Vagina (tissue), 2 donors: ENCODE results near the gene ADCY3. TPM values are rescaled to one million over a fixed set of nuclear protein-coding genes. Genes with fewer than 3 reads are reported as not detected.
A peak's percentile ranks its signal among the peaks of the same experiment; 100 is the strongest.

Experiments
- DNase-seq, 2 donors: peaks; one replicate each; pipeline ENCODE4 v3.0.0-alpha.2; 2017; ENCODE audit errors: extremely low spot score in 2 of 2
- H3K27ac ChIP-seq: fragments of 200-600 bp; sonication (generic); one replicate; pipeline ENCODE4 v1.5.1; 2019
- H3K27me3 ChIP-seq: fragments of 200-600 bp; sonication (generic); one replicate; pipeline ENCODE4 v1.5.1; 2019
- H3K36me3 ChIP-seq, 2 donors: fragments of 200-600 bp; sonication (generic); one replicate each; pipeline ENCODE4 v1.5.1; 2017 to 2019
- H3K4me1 ChIP-seq: fragments of 200-600 bp; sonication (generic); one replicate; pipeline ENCODE4 v1.5.1; 2019
- H3K4me3 ChIP-seq, 2 donors: fragments of 200-600 bp; sonication (generic); 1 replicate in 1 of 2; 2 replicates in 1 of 2; pipeline ENCODE4 v1.5.1; 2016 to 2019
- H3K9me3 ChIP-seq: fragments of 200-600 bp; sonication (generic); one replicate; pipeline ENCODE4 v1.5.1; 2019
- CTCF ChIP-seq, 3 experiments: fragments of 450-650 bp in 2 of 3; fragments of 200-600 bp in 1 of 3; sonication (generic) in 1 of 3; IDR thresholded peaks; one replicate each; pipeline ENCODE4 v1.5.1; 2017 to 2019; ENCODE audit warnings: antibody characterized with exemption in 3 of 3, mild to moderate bottlenecking in 2 of 3, moderate library complexity in 2 of 3
- POLR2A ChIP-seq, 2 donors: fragments of 450-650 bp; IDR thresholded peaks; one replicate each; pipeline ENCODE4 v1.6.1; 2017; ENCODE audit warnings: antibody characterized with exemption in 2 of 2, mild to moderate bottlenecking in 2 of 2, moderate library complexity in 2 of 2
- POLR2AphosphoS5 ChIP-seq, 2 donors: sonication (generic); formaldehyde crosslinking; IDR thresholded peaks; one replicate each; pipeline ENCODE4 v1.9.0; 2017; ENCODE audit warnings: antibody characterized with exemption in 2 of 2, mild to moderate bottlenecking in 2 of 2, low read depth in 1 of 2; ENCODE audit not compliant: insufficient read depth in 1 of 2
- intact Hi-C: fragments of 100-400 bp; cut with DNase I; formaldehyde crosslinking; loops from one replicate; pipeline ENCODE4 v1.15.1; 2023
- total RNA-seq: library from RNA; depleted of rRNA; stranded (reverse); fragments of >200 nt; gene quantifications from one replicate; pipeline ENCODE4 v1.2.3, GENCODE V29; 2016

The ADCY3 gene
- total RNA-seq, 1 donor from 2014 or later, result 90.6 TPM

- H3K9me3 ChIP-seq, result no peaks in the 10 kb centered on the region
- H3K4me1 ChIP-seq, result peaks cover 20% of the 10 kb centered on the region
- peak overlapping the region; percentile 62 for H3K27ac ChIP-seq
- H3K36me3 ChIP-seq, result no peaks in the 10 kb centered on the region
- intact Hi-C loops, result no loop called here
- no peaks in the 10 kb centered on the region for H3K27me3 ChIP-seq
- DNase-seq, result no peak
- no peak overlapping the region for H3K4me3 ChIP-seq
- TF ChIP-seq CTCF (IDR thresholded peaks at IDR 0.05) (no peak), POLR2AphosphoS5 (IDR thresholded peaks at IDR 0.05; ENCODE audit: insufficient read depth in 1 of 2, low read depth in 1 of 2) (no peak), POLR2A (IDR thresholded peaks at IDR 0.05) (no peak)
These were observed 46.4 kb downstream of the ADCY3 start for GRCh38 chr2:24873619-24874018.

- TF ChIP-seq POLR2A (IDR thresholded peaks at IDR 0.05) (no peak), CTCF (IDR thresholded peaks at IDR 0.05) (no peak), POLR2AphosphoS5 (IDR thresholded peaks at IDR 0.05; ENCODE audit: insufficient read depth in 1 of 2, low read depth in 1 of 2) (no peak)
- peaks cover 20% of the 10 kb centered on the region for H3K4me1 ChIP-seq
- no peaks in the 10 kb centered on the region for H3K9me3 ChIP-seq
- H3K36me3 ChIP-seq, result no peaks in the 10 kb centered on the region
- H3K27ac ChIP-seq, result peak overlapping the region; percentile 62
- intact Hi-C loops, result no loop called here
- H3K27me3 ChIP-seq, result no peaks in the 10 kb centered on the region
- H3K4me3 ChIP-seq, result no peak overlapping the region
- no peak for DNase-seq
These were observed 47.5 kb downstream of the ADCY3 start for GRCh38 chr2:24872344-24873115.

GRCh38 chr2:24871852-24872333 lies 48.1 kb downstream of the ADCY3 start:
- H3K27me3 ChIP-seq, result no peaks in the 10 kb centered on the region
- intact Hi-C loops, result no loop called here
- H3K4me1 ChIP-seq, result peaks cover 23% of the 10 kb centered on the region
- no peaks in the 10 kb centered on the region for H3K9me3 ChIP-seq
- peak; percentile 37 to 44 for TF ChIP-seq POLR2AphosphoS5 (IDR thresholded peaks at IDR 0.05; ENCODE audit: insufficient read depth in 1 of 2, low read depth in 1 of 2)
- TF ChIP-seq CTCF (IDR thresholded peaks at IDR 0.05), result no peak
- peak overlapping the region; percentile 62 for H3K27ac ChIP-seq
- no peaks in the 10 kb centered on the region for H3K36me3 ChIP-seq
- no peak for DNase-seq
- H3K4me3 ChIP-seq, result no peak overlapping the region

- Histone ChIP-seq H3K9me3 (no peaks in the 10 kb centered on the region), H3K4me1 (peaks cover 23% of the 10 kb centered on the region), H3K27me3 (no peaks in the 10 kb centered on the region), H3K4me3 (no peak overlapping the region), H3K27ac (peak overlapping the region; percentile 62), H3K36me3 (no peaks in the 10 kb centered on the region)
- intact Hi-C loops, result no loop called here
- no peak for DNase-seq
- TF ChIP-seq POLR2A (IDR thresholded peaks at IDR 0.05), result no peak
- no peak for TF ChIP-seq CTCF (IDR thresholded peaks at IDR 0.05)
- TF ChIP-seq POLR2AphosphoS5 (IDR thresholded peaks at IDR 0.05; ENCODE audit: insufficient read depth in 1 of 2, low read depth in 1 of 2), result no peak
These were observed 48.9 kb downstream of the ADCY3 start for GRCh38 chr2:24870891-24871705.
